PC-9 (cell line): ENCODE results near the gene KCNJ15.

Experiments used
- CTCF ChIP-seq: fragments of 200-600 bp; sonication (generic); conservative IDR thresholded peaks from 2 replicates; pipeline ENCODE4 v1.6.1; 2017; ENCODE audit warnings: mixed run types, antibody characterized with exemption, mild to moderate bottlenecking, moderate library complexity
- EZH2 ChIP-seq: fragments of 200-600 bp; sonication (generic); IDR thresholded peaks from 2 replicates; pipeline ENCODE4 v1.8.0; 2017; ENCODE audit warnings: antibody characterized with exemption, low read depth

GRCh38 chr21:38261851-38262250, 5.1 kb downstream of the KCNJ15 start:
- TF ChIP-seq CTCF (no peak), EZH2 (no peak)
